Effector memory CD4-positive, alpha-beta T cell (primary cell): ENCODE results near the gene GAS2.

Source experiments
- DNase-seq, 3 donors: peaks; one replicate each; pipeline ENCODE4 v3.0.0-alpha.2; 2020
- H3K27ac ChIP-seq: 2 replicates; pipeline ENCODE4 v1.7.0; 2013; ENCODE audit warnings: mild to moderate bottlenecking, low read length, moderate library complexity; ENCODE audit not compliant: insufficient read depth, poor library complexity, severe bottlenecking
- H3K27me3 ChIP-seq: replicated peaks from 2 replicates; pipeline ENCODE4 v1.7.0; 2013; ENCODE audit warnings: mild to moderate bottlenecking, low read length; ENCODE audit not compliant: insufficient read depth, control insufficient read depth, poor library complexity, severe bottlenecking
- H3K36me3 ChIP-seq: 2 replicates; pipeline ENCODE4 v1.7.0; 2013; ENCODE audit warnings: mild to moderate bottlenecking, low read length, moderate library complexity; ENCODE audit not compliant: control insufficient read depth, insufficient read depth
- H3K4me1 ChIP-seq: 2 replicates; pipeline ENCODE4 v1.7.0; 2013; ENCODE audit warnings: low read length, mild to moderate bottlenecking; ENCODE audit not compliant: control insufficient read depth, insufficient read depth, poor library complexity, severe bottlenecking
- H3K4me3 ChIP-seq: 2 replicates; pipeline ENCODE4 v1.7.0; 2013; ENCODE audit warnings: low read length, low read depth, mild to moderate bottlenecking; ENCODE audit not compliant: insufficient read depth, poor library complexity, severe bottlenecking
- H3K9me3 ChIP-seq: 2 replicates; pipeline ENCODE4 v1.7.0; 2013; ENCODE audit warnings: mild to moderate bottlenecking, low read length, moderate library complexity; ENCODE audit not compliant: control insufficient read depth

GAS2 gene

DNA sequence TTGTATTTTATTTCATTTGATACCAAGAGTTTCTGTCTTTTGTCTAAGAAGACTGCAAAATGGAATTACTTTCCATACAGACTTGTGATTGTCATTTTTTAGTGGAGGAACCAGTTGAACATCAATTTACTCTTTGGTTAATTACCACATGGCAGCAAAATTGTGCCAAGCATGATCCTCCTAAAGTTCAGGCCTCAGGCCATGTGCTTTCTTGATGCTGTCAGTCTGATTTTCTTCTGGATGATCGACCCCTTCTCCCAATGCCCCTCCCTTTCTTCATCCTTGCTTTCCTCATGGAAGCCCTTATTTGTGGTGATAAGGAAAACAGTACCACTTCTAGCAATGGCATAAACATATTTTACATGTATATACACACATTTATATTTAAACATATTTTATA is 87.0 kb downstream of the GAS2 start:
- no peaks in the 10 kb centered on the region for H3K9me3 ChIP-seq
- H3K4me1 ChIP-seq, result no peaks in the 10 kb centered on the region
- H3K36me3 ChIP-seq, result no peaks in the 10 kb centered on the region
- H3K27me3 ChIP-seq, result no peaks in the 10 kb centered on the region
- H3K27ac ChIP-seq, result no peak overlapping the region
- no peak overlapping the region for H3K4me3 ChIP-seq
- DNase-seq, result no peak

DNA sequence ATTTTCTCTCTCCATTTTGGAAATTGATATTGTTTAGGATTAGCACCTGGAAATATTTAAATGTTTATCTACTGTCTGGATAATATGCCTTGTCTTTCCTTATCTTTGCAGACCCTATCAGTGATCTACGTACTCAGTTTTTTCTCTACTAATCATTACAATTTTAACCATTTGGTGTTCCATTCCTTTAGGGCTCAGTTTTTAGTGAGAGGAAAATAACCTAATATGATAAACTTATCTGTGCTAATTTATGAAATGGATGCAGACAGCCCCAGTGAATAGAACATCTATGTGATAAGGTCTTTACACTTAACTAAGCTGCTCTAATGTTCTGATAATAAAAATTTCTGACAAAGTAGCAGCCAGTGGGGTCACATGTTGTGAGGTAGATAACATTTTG is 94.7 kb downstream of the GAS2 start:
- no peak for DNase-seq
- Histone ChIP-seq H3K9me3 (no peaks in the 10 kb centered on the region), H3K4me1 (no peaks in the 10 kb centered on the region), H3K36me3 (no peaks in the 10 kb centered on the region), H3K4me3 (no peak overlapping the region), H3K27ac (no peak overlapping the region), H3K27me3 (no peaks in the 10 kb centered on the region)

GRCh38 chr11:22763166-22763565 is 96.8 kb downstream of the GAS2 start:
- no peak overlapping the region for H3K27ac ChIP-seq
- H3K4me1 ChIP-seq, result no peaks in the 10 kb centered on the region
- no peaks in the 10 kb centered on the region for H3K36me3 ChIP-seq
- H3K9me3 ChIP-seq, result no peaks in the 10 kb centered on the region
- DNase-seq, result no peak
- no peak overlapping the region for H3K4me3 ChIP-seq
- no peaks in the 10 kb centered on the region for H3K27me3 ChIP-seq

DNA sequence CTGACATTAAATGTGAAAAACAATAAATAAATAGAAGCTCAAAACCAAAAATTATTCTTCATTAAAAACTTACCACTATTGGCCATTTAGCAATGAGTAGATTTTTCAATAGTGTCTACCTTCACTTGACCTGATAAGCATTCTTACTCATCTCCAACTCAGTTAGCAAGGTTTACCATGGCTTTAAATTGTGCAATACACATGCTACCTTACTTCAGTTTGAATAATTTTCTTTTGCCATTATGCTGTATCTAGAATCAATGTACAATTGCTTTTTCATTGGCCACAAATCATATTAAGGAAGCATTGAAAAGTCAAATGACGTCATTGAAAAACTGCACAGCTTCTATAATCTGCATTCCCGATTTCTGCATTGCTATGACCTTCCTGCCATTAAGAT is 98.3 kb downstream of the GAS2 start:
- H3K27me3 ChIP-seq, result no peaks in the 10 kb centered on the region
- no peaks in the 10 kb centered on the region for H3K36me3 ChIP-seq
- no peak overlapping the region for H3K4me3 ChIP-seq
- no peaks in the 10 kb centered on the region for H3K9me3 ChIP-seq
- H3K4me1 ChIP-seq, result no peaks in the 10 kb centered on the region
- DNase-seq, result no peak
- no peak overlapping the region for H3K27ac ChIP-seq

- no peaks in the 10 kb centered on the region for H3K27me3 ChIP-seq
- no peaks in the 10 kb centered on the region for H3K4me1 ChIP-seq
- no peaks in the 10 kb centered on the region for H3K9me3 ChIP-seq
- no peak overlapping the region for H3K4me3 ChIP-seq
- H3K36me3 ChIP-seq, result no peaks in the 10 kb centered on the region
- no peak overlapping the region for H3K27ac ChIP-seq
- no peak for DNase-seq
Observed at GRCh38 chr11:22768281-22768680, 101.9 kb downstream of the GAS2 start.

GRCh38 chr11:22769081-22769480 is 102.7 kb downstream of the GAS2 start:
- no peak overlapping the region for H3K27ac ChIP-seq
- no peaks in the 10 kb centered on the region for H3K36me3 ChIP-seq
- no peaks in the 10 kb centered on the region for H3K27me3 ChIP-seq
- no peak for DNase-seq
- H3K9me3 ChIP-seq, result no peaks in the 10 kb centered on the region
- H3K4me3 ChIP-seq, result no peak overlapping the region
- H3K4me1 ChIP-seq, result no peaks in the 10 kb centered on the region

- Histone ChIP-seq H3K36me3 (no peaks in the 10 kb centered on the region), H3K9me3 (no peaks in the 10 kb centered on the region), H3K4me1 (no peaks in the 10 kb centered on the region), H3K27ac (no peak overlapping the region), H3K4me3 (no peak overlapping the region), H3K27me3 (no peaks in the 10 kb centered on the region)
- DNase-seq, result no peak
Observed at GRCh38 chr11:22774716-22775115, 108.3 kb downstream of the GAS2 start.

GRCh38 chr11:22775248-22775647 is 108.8 kb downstream of the GAS2 start:
- Histone ChIP-seq H3K4me3 (no peak overlapping the region), H3K4me1 (no peaks in the 10 kb centered on the region), H3K27ac (no peak overlapping the region), H3K9me3 (no peaks in the 10 kb centered on the region), H3K27me3 (no peaks in the 10 kb centered on the region), H3K36me3 (no peaks in the 10 kb centered on the region)
- no peak for DNase-seq

DNA sequence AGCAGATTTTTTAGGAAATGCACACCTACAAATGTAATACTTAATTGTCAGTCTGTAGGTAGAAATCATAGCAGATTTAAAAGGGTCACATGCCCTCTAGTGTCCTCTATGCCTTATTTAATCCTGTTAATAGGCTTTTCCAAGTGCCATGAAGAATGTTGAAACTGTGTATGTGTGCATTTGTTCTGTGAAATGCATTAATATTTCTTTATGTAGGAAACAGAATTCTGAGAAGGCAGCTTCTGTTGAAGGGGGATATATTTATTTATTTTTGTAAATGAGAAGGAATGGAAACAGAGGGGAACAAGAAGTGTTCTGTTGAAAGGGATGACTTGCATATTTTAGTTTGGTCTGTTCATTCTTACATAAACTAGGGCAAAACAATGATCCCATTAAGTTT is 112.2 kb downstream of the GAS2 start:
- H3K4me1 ChIP-seq, result no peaks in the 10 kb centered on the region
- H3K9me3 ChIP-seq, result no peaks in the 10 kb centered on the region
- no peaks in the 10 kb centered on the region for H3K36me3 ChIP-seq
- no peak overlapping the region for H3K27ac ChIP-seq
- DNase-seq, result no peak
- H3K4me3 ChIP-seq, result no peak overlapping the region
- H3K27me3 ChIP-seq, result no peaks in the 10 kb centered on the region

DNA sequence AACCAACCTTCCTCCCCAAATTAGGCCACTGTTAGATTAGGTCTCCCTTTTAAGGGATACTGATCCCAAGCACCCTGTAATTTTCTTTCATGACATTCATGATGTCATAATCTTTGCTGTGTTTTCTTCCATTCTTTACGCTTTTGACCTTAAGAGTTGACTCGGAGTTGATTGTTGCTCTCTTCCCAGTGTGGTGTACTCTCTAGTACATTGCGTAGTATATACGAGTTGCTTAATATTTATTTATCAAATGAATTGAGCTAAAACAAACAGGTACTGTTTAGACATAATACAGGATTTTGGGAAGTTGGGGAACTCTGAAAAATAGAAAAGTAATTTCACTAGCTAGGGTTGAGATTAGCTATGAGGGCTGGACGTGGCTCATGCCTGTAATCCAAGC is 113.4 kb downstream of the GAS2 start:
- H3K36me3 ChIP-seq, result no peaks in the 10 kb centered on the region
- no peak overlapping the region for H3K27ac ChIP-seq
- H3K4me1 ChIP-seq, result no peaks in the 10 kb centered on the region
- H3K4me3 ChIP-seq, result no peak overlapping the region
- no peaks in the 10 kb centered on the region for H3K27me3 ChIP-seq
- no peaks in the 10 kb centered on the region for H3K9me3 ChIP-seq
- no peak for DNase-seq
